NCI-H748 (cell line): ENCODE measurements around the gene C1orf87.

Source experiments
- DNase-seq: peaks from one replicate; lab custom pipeline; 2025; ENCODE audit not compliant: unreplicated experiment; lab: John Stamatoyannopoulos, UW

Gene C1orf87, protein sequence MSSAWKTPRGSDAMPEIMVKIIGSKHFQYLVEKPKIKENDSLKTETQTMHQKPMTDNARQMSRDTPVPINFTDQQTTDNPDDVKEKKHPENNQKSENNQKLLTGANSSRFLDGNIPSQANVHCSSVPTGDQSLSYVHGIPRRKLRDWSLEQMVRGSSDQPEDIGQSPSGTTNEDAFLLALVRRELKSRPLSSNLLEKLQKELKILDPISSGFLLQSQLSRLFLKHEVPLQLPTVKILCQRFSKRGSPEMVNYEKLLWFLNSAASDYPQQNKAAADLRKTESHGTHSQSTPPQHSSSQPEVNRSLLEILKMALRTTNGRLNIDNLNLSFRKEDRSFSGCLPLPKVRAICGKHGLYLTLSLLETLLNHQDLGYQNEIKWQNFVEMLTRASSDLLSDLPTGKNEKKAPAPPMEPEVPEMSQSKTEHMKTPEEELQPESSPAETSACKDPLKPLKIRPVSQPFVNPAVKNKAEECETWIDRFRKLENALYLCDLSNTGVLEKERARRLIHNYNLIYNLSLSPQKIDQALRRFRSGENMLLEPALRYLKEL

DNA sequence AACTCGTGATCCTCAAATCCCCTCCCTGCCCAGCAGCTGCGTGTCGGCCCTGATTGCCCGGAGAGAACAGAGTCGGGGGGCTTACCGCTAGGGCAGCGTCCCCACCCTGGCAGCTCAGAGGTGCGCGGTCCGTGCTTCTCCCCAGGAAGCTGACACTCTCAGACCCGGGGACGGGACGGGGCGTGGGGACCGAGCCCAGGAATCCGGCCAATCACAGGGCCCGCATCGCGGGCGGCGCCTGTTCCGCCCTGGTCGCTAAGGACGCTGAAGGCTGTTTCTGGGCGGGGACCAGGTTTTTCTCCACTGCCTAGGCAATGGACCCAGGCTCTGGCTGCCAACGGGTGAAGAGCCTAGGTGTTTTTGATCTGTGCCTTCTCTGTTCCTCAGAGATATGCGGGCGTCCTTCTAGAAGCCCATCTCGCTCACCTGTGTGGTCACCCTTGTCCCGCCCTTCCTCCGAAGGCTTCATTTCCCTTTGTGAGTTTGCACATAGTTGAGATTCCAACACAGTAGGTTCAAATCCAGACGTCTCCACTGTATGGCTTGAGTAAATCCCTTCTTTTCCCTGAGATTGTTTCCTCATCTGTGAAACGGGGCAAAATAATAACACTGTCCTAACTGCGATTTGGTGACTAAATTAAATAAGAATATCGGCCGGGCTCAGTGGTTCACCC lies at the start of gene C1orf87:
C1orf87 (minus strand) TSS at position 166 of the 674 bp plus-strand sequence. CDS start 1,127 bp downstream, outside the sequence.
- DNase-seq: peak; percentile 71

DNA sequence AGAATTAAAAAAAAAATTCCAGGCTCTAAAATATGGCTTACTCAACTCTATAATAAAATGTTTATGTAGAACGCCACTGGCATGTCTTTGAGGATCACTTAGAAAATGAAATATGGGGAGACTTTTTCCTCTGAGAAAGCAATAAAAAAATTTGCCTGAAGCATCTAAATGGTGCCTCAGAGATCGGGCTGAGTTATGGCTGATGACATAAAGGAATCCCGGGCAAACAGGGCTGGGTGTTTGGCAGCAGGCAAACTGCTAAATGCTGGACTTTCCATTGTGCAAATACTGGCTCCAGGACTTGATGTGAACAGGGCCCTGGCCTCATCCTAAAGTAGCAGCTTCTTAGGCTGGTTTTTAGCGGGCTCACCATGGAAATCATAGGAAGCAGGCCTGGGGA lies 44.5 kb upstream of the C1orf87 start:
- DNase-seq: no peak

DNA sequence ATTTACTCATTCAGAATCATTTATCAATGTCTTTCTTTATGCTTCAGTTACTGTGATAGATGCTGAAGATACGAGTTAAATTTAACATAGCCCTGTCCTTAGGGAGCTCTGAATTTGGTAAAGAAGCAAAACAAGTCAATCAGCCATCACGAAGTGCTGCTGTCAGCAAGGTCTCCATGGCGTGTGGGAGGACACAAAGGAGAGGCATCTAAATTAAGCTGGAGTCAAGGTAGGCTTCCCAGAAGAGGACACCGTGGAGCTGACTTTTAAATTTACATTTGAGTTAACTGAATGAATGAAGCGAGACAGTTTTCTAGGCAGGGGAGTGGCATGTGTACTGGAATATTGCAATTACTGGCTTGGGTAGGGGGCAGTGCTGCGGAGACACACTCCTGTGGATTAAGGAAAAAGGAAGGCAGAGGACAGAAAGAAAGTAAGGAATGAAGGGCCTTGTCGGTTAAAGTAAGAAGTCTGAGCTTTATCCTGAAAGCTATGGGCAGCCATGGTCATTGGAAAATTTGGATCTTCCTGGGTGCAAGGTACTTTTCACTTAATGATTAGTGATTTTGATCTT lies 41.3 kb upstream of the C1orf87 start:
- no peak for DNase-seq

DNA sequence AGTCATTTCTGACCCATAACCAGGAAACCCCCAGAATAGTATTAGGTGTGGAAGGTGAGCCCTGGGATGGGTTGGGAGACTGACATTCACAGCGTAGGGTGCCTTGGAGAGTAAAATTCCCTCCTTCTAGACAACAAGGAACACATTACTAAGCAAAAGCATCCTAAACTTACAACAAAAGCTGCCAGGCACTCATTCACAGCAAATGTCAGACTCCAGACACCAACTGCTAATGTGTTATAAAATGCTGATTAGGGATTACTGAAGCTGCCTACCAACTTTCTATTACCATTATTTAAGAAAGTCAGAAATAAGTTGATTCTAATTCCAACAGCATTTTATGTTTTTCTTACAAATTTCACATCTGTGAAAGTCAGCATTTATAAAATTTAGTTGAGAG lies 40.0 kb upstream of the C1orf87 start:
- no peak for DNase-seq

DNA sequence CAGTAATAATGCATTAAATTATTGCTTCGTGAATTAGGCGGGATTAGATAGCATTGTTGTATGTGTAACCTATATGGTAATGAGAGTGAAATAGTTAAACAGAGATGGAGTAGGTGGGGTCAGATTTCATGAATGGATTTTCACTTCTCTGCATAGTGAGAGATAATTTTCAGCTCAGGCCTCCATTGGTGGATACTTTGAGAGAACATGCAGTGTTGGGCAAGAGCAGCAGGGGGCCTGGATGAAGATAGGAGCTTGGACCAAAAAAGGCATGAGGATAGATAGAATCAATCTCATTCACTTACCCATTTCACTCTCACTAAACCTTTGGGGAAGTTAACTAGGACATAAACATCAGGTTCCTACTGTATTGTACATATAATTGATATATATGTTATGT lies 39.5 kb upstream of the C1orf87 start:
- no peak for DNase-seq

DNA sequence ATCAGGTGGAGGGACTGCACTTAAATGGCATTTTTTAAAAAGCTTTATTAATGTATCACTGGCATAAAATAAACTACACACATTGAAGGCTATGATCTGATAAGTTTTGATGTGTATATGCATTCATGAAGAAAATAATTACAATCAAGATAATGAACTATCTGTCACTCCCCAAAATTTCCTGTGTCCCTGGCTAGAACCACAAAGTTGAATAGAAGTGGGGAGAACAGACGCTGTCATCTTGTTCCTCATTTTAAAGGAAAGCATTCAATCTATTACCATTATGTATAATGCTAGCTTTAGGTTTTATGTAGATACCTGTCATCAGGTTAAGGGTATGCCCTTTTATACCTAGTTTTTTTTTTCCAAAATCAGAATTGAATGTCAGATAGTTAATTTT lies 38.1 kb upstream of the C1orf87 start:
- DNase-seq: no peak

DNA sequence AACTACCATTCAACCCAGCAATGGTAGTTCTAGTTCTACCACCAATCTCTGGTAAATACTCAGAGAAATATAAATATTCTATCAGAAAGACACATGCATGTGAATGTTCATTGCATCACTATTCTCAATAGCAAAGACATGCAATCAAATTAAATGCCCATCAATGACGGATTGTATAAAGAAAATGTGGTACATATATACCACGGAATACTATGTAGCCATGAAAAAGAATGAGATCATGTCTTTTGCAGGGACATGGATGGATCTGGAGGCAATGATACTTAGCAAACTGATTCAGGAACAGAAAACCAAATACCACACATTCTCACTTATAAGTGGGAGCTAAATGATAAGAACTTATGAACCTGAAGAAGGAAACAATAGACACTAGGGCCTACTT lies 37.5 kb upstream of the C1orf87 start:
- no peak for DNase-seq

DNA sequence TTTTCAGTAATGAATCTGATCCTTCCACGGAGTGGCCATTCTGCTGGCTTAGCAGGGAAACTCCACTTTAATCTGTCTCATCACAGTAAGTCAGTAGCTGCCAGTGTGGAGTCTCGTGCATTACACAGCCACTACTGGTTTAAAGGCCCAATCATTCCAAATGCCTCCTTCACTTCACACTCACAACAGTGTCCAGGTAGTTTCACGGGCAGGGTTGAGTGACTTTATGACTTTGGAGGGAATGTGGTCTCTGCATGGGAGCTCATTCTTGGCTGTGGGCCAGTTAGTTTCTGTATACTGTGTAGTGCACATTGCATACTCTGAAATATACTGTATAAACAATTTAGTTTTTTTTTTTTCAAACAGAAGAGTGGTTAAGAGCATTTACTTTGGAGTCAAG lies 34.6 kb upstream of the C1orf87 start:
- DNase-seq: peak; percentile 32

DNA sequence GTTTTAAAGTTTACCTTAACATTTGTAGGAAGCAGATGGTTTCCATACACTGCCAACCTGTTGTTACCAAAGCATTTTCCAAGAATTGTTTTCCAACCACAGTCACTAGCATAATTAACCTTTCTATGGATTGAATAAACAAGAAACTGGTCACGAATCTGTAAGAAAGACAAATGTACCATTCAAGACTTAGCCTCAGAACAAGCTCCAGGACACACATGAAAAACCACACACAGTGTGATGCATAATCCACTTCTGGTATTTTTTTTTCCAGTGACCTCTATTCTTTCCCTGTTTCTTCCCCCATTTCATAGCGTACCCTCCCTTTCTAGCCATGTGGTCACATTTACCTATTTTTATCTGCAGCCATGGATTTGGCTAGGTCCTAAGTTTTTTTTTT lies 29.6 kb upstream of the C1orf87 start:
- no peak for DNase-seq

DNA sequence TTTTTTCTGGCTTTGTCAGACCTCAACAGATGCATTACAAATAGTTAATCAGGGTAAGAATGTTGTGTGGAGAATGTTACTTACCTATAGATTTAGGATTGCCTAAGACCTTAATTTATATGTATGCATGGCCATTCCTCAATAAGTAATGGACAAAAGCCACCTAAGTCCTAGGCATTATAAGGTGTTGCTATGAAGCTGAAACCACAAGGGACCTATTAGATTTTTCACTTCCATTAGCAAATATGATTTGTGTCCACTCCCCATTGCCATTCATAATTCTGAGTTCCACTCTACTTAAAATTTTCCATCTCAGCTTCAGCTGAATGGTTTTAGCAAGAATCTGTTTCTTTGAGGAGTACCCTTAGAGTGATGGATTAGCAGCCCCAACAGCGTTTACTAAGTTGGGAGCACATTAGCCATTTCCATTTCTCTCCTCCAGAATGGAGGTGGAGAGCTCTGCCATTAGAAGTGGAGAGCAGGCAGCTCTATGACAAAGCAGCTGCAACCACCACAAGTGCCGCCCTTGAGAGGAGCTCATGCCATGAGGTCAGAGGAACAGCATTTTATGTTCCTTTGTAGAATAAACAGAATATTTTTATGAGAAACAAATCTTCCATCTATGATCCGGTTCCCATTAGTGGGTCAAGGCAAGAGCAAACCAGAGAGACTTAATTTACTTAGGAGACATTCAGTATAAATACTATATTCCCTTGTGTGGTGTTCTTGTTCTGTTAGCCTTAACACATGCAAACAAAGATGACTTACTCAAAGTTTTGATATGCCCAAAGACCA lies 28.9 kb upstream of the C1orf87 start:
- no peak for DNase-seq

DNA sequence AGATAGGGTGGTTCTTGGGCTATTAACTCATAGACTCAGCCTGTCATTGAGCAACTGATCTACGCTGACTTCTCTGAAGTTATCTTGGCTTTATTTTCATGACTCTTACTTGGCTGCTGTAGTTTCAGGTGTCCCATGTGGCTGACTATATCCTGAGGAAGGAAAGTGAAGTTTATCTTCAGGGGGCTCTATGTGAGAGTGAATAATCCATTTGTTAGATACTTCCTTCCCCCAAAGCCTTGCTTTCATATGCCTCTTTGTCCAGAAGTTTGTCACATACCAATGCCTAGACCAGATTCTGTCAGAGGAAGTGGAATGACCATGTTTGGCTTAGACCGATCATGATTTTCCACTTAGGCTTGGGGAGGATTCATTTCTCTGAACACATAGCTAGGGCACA lies 27.9 kb upstream of the C1orf87 start:
- DNase-seq: no peak

DNA sequence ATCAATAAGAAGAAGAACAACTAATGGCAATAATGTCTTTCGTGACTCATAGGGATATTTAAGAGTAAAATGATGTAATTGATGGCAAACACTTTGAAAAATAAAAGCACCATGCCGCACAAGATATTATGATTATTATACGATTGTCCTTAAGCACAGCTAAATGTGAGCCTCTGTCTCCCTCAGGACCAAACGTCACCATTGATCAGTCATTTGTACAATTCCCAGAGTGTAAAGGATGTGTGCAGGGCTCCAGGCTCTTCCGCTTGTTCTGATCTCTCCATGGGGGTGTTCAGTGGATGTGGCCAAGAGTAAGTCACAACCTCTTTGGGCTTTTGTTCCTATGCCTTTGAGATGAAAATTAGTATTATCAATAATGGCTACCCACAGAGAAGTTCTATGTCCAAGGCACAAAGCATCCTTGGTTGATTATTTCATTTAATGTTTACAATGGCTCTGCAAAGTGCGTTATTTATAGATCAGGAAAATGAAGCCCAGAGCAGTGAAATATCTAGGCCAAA lies 17.7 kb upstream of the C1orf87 start:
- peak; percentile 58 for DNase-seq

DNA sequence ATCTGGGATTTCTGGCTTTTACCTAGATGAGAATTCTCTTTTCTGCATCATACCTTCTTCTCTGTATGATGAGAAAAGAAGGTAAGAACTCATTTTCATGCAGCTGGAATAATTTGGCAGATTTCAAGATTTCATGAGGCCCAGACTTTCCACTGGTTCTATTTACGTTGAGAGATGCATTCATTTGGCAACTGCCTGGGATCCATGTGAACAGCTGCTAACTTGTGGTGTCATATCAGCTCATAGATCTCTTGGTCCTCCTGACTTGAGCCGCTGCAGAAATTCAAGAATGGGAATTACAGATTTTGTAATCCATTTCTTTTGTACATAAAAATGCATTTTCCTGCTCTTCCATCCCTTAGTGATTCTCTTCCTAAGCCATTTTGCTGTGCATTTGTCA lies 17.1 kb upstream of the C1orf87 start:
- DNase-seq: no peak

DNA sequence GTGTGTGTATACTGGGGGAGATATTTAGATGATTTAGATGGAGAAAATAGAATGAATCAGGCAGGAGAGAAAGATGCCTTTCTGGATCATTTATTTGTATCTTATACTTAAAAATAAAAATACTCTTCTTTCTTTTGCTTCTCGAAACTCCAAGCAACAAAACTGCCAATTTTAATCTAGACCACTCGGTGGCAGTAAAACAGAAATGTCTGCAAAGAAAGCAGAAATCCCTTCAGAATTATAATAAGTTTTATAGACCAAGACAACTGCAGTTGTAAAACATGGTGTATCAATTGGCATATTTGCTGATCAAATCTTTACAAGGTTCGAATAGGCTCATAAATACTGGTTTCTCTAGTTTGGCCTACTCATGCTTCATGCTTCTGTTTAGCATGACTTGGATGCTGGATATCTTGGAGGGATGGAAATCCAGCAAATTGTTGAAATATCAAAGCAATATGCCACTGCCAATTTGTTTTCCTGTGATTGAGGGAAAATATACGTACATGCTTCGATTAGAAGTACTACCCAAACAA lies 15.1 kb upstream of the C1orf87 start:
- no peak for DNase-seq

DNA sequence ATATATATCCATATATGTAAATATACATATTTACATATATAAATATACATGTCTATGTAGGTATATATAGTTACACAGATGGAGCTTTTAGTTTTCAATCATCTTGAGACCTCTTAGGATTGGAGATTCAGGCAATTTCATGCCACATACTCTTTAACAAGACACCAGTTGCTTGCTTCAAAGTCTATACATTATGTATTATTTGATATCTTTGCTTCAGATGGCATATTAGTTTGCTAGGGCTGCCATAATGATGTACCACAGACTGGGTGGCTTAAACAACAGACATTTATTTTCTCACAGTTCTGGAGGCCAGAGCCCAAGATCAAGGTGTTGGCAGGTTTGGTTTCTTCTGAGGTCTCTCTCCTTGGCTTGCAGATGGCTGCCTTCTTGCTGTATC lies 14.1 kb upstream of the C1orf87 start:
- DNase-seq: no peak

DNA sequence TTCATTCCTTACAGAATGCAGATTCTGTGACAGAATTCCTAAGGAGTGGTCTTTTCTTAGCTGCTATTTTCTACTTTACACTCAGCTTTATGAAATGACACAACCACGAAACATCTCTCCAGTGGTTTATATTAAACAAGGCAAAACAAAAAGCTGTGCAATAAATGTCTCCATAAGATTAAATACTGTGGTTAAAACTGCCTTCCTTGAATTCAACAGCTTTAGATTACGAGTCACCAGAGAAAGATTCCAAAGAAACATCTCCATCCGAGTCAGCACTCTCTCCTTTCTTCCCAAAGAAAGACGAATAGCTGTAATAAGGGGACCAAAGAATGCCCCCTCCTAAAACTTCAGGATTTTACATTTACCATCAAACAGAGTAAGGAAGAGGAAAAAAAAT lies 4.6 kb upstream of the C1orf87 start:
- no peak for DNase-seq

DNA sequence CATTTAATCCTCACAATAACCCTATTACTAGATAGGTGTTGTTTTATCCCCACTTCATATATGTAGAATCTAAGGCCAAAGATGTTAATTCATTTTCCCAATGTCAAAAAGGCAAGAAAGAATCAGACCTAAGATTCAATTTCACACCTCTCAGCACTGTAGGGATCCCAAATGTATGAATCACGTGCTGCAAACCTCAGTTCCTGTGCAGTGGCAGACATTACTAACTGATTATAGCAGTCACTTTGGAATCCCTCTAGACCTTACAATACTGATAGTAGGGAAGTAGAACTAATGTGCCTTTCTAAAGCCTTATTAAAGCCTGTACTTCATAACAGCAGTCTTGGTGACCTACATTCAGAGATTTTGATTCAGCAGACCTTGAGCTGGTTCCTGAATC lies 2.3 kb downstream of the C1orf87 start:
- DNase-seq: no peak

DNA sequence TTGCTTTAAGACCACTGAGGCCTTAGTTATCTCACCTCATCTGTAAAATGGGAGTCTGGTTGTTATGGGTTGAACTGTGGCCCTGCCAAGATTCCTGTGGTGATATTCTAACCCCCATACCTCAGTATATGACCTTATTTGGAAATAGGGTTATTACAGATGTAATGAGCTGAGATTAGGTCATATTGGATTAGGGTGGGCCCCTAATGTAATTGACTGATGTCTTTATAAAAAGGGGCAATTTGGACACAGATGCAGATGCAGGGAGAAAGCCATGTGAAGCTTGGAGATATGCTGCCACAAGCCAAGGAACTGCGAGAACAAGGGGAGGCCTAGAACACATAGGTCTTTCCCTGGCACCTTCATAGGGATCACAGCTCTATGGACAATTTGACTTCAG lies 3.9 kb downstream of the C1orf87 start:
- DNase-seq: no peak

DNA sequence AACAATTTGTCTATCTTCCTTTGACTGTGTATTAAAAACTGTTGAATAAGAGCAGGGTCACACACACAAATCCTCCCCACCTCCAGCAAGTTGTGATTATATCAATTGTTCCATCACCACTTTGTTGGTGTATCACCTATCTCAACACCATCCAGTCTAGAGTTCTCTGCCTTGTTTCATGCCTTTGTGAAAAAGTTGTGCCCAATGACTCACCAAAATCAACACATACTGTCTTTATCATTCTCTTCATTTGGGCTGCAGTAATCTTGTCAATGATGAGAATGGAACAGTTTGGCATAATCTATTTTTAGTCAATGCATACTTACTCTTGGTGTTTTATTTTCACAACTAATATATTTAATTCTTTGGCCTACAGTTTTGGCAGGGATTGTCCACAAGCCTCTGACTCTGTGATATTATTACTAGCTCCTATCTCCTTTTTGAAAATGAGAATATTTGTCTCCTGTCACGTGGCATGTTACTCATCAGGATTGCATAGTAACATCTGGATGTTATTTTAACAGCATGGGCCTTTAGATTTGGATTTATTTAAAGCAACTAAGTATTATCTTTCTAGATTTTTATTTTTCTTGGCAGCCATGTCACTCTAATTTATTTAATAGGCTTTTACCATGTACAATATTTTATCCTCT lies 5.1 kb downstream of the C1orf87 start:
- no peak for DNase-seq

DNA sequence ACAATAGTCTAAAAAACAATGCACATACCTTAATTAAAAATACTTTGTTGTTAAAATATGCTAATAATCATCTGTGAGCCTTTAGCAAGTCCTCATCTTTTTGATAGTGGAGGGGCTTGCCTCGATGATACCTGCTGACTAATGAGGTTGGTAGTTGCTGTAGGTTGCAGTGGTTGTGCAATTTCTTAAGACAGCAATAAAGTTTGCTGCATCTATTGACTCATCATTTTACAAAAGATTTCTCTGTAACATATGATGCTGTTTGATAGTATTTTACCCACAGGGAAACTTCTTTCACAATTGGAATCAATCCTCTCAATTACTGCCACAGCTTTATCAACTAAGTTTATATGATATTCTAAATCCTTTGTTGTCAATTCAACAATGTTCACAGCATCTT lies 7.6 kb downstream of the C1orf87 start:
- DNase-seq: no peak
